Dendritic cell treated with granulocyte-macrophage colony-stimulating factor and Interleukin-4, amounts not matched to agents 40 ng/mL and 50 ng/mL, for 4 days (primary cell): ENCODE results near the gene ASB8.
"Not testable (repeated sequence)": the region's sequence is repeated elsewhere in the genome, so short reads cannot be mapped to it uniquely, and the experiment has no call there.

Source experiments
- H3K27ac Mint-ChIP-seq: one replicate; pipeline ENCODE4 v1.8.0; 2022; ENCODE audit warnings: mild to moderate bottlenecking, mixed read lengths
- H3K27me3 Mint-ChIP-seq: one replicate; pipeline ENCODE4 v1.8.0; 2022; ENCODE audit warnings: mild to moderate bottlenecking, mixed read lengths
- H3K36me3 Mint-ChIP-seq: one replicate; pipeline ENCODE4 v1.8.0; 2022; ENCODE audit warnings: low read depth, mixed read lengths
- H3K4me1 Mint-ChIP-seq: one replicate; pipeline ENCODE4 v1.8.0; 2022; ENCODE audit warnings: low read depth, mixed read lengths
- H3K4me3 Mint-ChIP-seq: one replicate; pipeline ENCODE4 v1.8.0; 2022; ENCODE audit warnings: mild to moderate bottlenecking, moderate library complexity, mixed read lengths
- H3K9me3 Mint-ChIP-seq: one replicate; pipeline ENCODE4 v1.8.0; 2022; ENCODE audit warnings: mixed read lengths
- intact Hi-C: fragments of 100-400 bp; cut with micrococcal nuclease; formaldehyde crosslinking; loops from one replicate; pipeline ENCODE4 v1.15.0; 2022

The ASB8 gene

GRCh38 chr12:48176417-48176751 lies 19.1 kb upstream of the ASB8 start:
- no peaks in the 10 kb centered on the region for H3K9me3 Mint-ChIP-seq
- no peak overlapping the region for H3K4me3 Mint-ChIP-seq
- peaks cover 23% of the 10 kb centered on the region for H3K27me3 Mint-ChIP-seq
- H3K4me1 Mint-ChIP-seq, result peaks cover 6% of the 10 kb centered on the region
- no peak overlapping the region for H3K27ac Mint-ChIP-seq
- intact Hi-C loops, result no loop called here
- no peaks in the 10 kb centered on the region for H3K36me3 Mint-ChIP-seq

- Mint-ChIP-seq H3K27me3 (peaks cover 18% of the 10 kb centered on the region), H3K9me3 (no peaks in the 10 kb centered on the region), H3K27ac (no peak overlapping the region), H3K4me1 (peaks cover 6% of the 10 kb centered on the region), H3K36me3 (no peaks in the 10 kb centered on the region), H3K4me3 (no peak overlapping the region)
- intact Hi-C loops, result no loop called here
These were observed 18.5 kb upstream of the ASB8 start for GRCh38 chr12:48175613-48176416.

- no peak overlapping the region for H3K27ac Mint-ChIP-seq
- intact Hi-C loops, result loop anchor here (10.0 kb wide), 1 partner anchor 204 kb away; the partner anchor contains the start of gene TMEM106C
- H3K9me3 Mint-ChIP-seq, result no peaks in the 10 kb centered on the region
- H3K4me1 Mint-ChIP-seq, result no peaks in the 10 kb centered on the region
- no peak overlapping the region for H3K4me3 Mint-ChIP-seq
- H3K36me3 Mint-ChIP-seq, result no peaks in the 10 kb centered on the region
- peaks cover 3% of the 10 kb centered on the region for H3K27me3 Mint-ChIP-seq
These were observed 11.7 kb upstream of the ASB8 start for GRCh38 chr12:48169011-48169410.

- H3K4me3 Mint-ChIP-seq, result no peak overlapping the region
- H3K27me3 Mint-ChIP-seq, result peaks cover 3% of the 10 kb centered on the region
- H3K4me1 Mint-ChIP-seq, result no peaks in the 10 kb centered on the region
- no peaks in the 10 kb centered on the region for H3K36me3 Mint-ChIP-seq
- intact Hi-C loops, result loop anchor here (2.0 to 10.0 kb wide), 2 partner anchors 81 to 201 kb away; partner anchors contain the start of gene TMEM106C
- no peaks in the 10 kb centered on the region for H3K9me3 Mint-ChIP-seq
- H3K27ac Mint-ChIP-seq, result no peak overlapping the region
These were observed 8.0 kb upstream of the ASB8 start for GRCh38 chr12:48165089-48165981.

- H3K9me3 Mint-ChIP-seq, result no peaks in the 10 kb centered on the region
- no peak overlapping the region for H3K4me3 Mint-ChIP-seq
- H3K27ac Mint-ChIP-seq, result no peak overlapping the region
- H3K36me3 Mint-ChIP-seq, result no peaks in the 10 kb centered on the region
- H3K27me3 Mint-ChIP-seq, result peaks cover 3% of the 10 kb centered on the region
- intact Hi-C loops, result loop anchor here (2.0 to 10.0 kb wide), 2 partner anchors 80 to 200 kb away; partner anchors contain the start of gene TMEM106C
- no peaks in the 10 kb centered on the region for H3K4me1 Mint-ChIP-seq
These were observed 7.1 kb upstream of the ASB8 start for GRCh38 chr12:48164451-48164850.

- Mint-ChIP-seq H3K4me3 (no peak overlapping the region), H3K27me3 (peaks cover 3% of the 10 kb centered on the region), H3K27ac (no peak overlapping the region), H3K9me3 (no peaks in the 10 kb centered on the region), H3K4me1 (no peaks in the 10 kb centered on the region), H3K36me3 (no peaks in the 10 kb centered on the region)
- intact Hi-C loops, result loop anchor here (10.0 kb wide), 1 partner anchor 198 kb away; the partner anchor contains the start of gene TMEM106C
These were observed 5.9 kb upstream of the ASB8 start for GRCh38 chr12:48163150-48163747.

- Mint-ChIP-seq H3K27me3 (peaks cover under 1% of the 10 kb centered on the region), H3K4me1 (peaks cover 6% of the 10 kb centered on the region), H3K27ac (no peak overlapping the region), H3K9me3 (no peaks in the 10 kb centered on the region), H3K4me3 (no peak overlapping the region), H3K36me3 (peaks cover 6% of the 10 kb centered on the region)
- intact Hi-C loops, result loop anchor here (10.0 kb wide), 1 partner anchor 196 kb away; the partner anchor contains the start of gene TMEM106C
These were observed 3.5 kb upstream of the ASB8 start for GRCh38 chr12:48160807-48161206.

GRCh38 chr12:48160046-48160445 lies 2.7 kb upstream of the ASB8 start:
- Mint-ChIP-seq H3K36me3 (peaks cover 6% of the 10 kb centered on the region), H3K9me3 (no peaks in the 10 kb centered on the region), H3K27ac (no peak overlapping the region), H3K27me3 (no peaks in the 10 kb centered on the region), H3K4me3 (no peak overlapping the region), H3K4me1 (peaks cover 6% of the 10 kb centered on the region)
- intact Hi-C loops, result loop anchor here (10.0 kb wide), 1 partner anchor 195 kb away; the partner anchor contains the start of gene TMEM106C

- intact Hi-C loops, result loop anchor here (1.0 kb wide), 1 partner anchor 52 kb away; the partner anchor contains the start of gene SENP1
- peak overlapping the region; percentile 88 for H3K4me3 Mint-ChIP-seq
- no peaks in the 10 kb centered on the region for H3K27me3 Mint-ChIP-seq
These were observed 615 bp upstream of the ASB8 start for GRCh38 chr12:48157889-48158370.

GRCh38 chr12:48156652-48157017 lies 680 bp downstream of the ASB8 start:
- Mint-ChIP-seq H3K4me3 (peak overlapping the region; percentile 88), H3K4me1 (peaks cover 6% of the 10 kb centered on the region), H3K36me3 (peaks cover 38% of the 10 kb centered on the region)

More at GRCh38 chr12:48157889-48158370, 615 bp upstream of the ASB8 start:
- Mint-ChIP-seq H3K9me3 (no peaks in the 10 kb centered on the region), H3K36me3 (peaks cover 26% of the 10 kb centered on the region), H3K4me1 (peaks cover 6% of the 10 kb centered on the region), H3K27ac (peak overlapping the region; percentile 91)

GRCh38 chr12:48155786-48156185 lies 1.5 kb downstream of the ASB8 start:
- H3K4me3 Mint-ChIP-seq, H3K27me3 Mint-ChIP-seq, H3K9me3 Mint-ChIP-seq, H3K4me1 Mint-ChIP-seq, H3K27ac Mint-ChIP-seq, intact Hi-C loops: not testable (repeated sequence)
- peaks cover 45% of the 10 kb centered on the region for H3K36me3 Mint-ChIP-seq

More at GRCh38 chr12:48156652-48157017, 680 bp downstream of the ASB8 start:
- intact Hi-C loops, result loop anchor here (1.0 kb wide), 1 partner anchor 50 kb away; the partner anchor contains the start of gene SENP1
- H3K27ac Mint-ChIP-seq, result peak overlapping the region; percentile 91
- no peaks in the 10 kb centered on the region for H3K9me3 Mint-ChIP-seq
- H3K27me3 Mint-ChIP-seq, result no peaks in the 10 kb centered on the region

GRCh38 chr12:48151103-48151771 lies 6.1 kb downstream of the ASB8 start:
- Mint-ChIP-seq H3K27me3 (no peaks in the 10 kb centered on the region), H3K4me1 (no peaks in the 10 kb centered on the region), H3K9me3 (no peaks in the 10 kb centered on the region), H3K36me3 (peaks cover 83% of the 10 kb centered on the region), H3K27ac (no peak overlapping the region), H3K4me3 (no peak overlapping the region)
- intact Hi-C loops, result no loop called here

- no peak overlapping the region for H3K27ac Mint-ChIP-seq
- H3K36me3 Mint-ChIP-seq, result peaks cover 78% of the 10 kb centered on the region
- no peak overlapping the region for H3K4me3 Mint-ChIP-seq
- H3K4me1 Mint-ChIP-seq, result no peaks in the 10 kb centered on the region
- no peaks in the 10 kb centered on the region for H3K27me3 Mint-ChIP-seq
- intact Hi-C loops, result no loop called here
- no peaks in the 10 kb centered on the region for H3K9me3 Mint-ChIP-seq
These were observed 11.3 kb downstream of the ASB8 start for GRCh38 chr12:48145981-48146380.
